Measurements from ENCODE around the gene INTS11.
A peak's percentile ranks its signal among the peaks of the same experiment; 100 is the strongest.

- TF ChIP-seq CTCF (tag by site-specific recombination; IDR thresholded peaks at IDR 0.05) (0 out of 2 replicates have a peak, but pooled peaks have one; percentile 11), ZNF112 (tag by site-specific recombination; IDR thresholded peaks at IDR 0.05) (no peak), ZBTB49 (tag by site-specific recombination; IDR thresholded peaks at IDR 0.05; ENCODE audit: low read depth) (no peak), SP2 (tag by site-specific recombination; IDR thresholded peaks at IDR 0.05) (no peak), BCL11A (tag by site-specific recombination; IDR thresholded peaks at IDR 0.05; ENCODE audit: low read depth) (no peak), ZBTB7A (tag by site-specific recombination; IDR thresholded peaks at IDR 0.05; ENCODE audit: low read depth) (no peak), ZNF274 (IDR thresholded peaks at IDR 0.05; ENCODE audit: low read length) (no peak), ZNF274 (tag by site-specific recombination; IDR thresholded peaks at IDR 0.05; ENCODE audit: borderline replicate concordance) (no peak)
These were observed 59.6 kb downstream of the INTS11 start for GRCh38 chr1:1264868-1265272.

Data from HEK293 (cell line).